HG03521 (cell line): ENCODE measurements around the gene NOL4L.
A peak's percentile ranks its signal among the peaks of the same experiment; 100 is the strongest.

Experiments used
- ATAC-seq: cut with Tn5 transposase; IDR thresholded peaks from one replicate; pipeline ENCODE4 v1.9.1; 2021; ENCODE audit warnings: mild to moderate bottlenecking, moderate library complexity; ENCODE audit not compliant: unreplicated experiment

The NOL4L gene

GRCh38 chr20:32543570-32544259 is 41.4 kb downstream of the NOL4L start:
- no peak for ATAC-seq

GRCh38 chr20:32542259-32542615 is 42.9 kb downstream of the NOL4L start:
- no peak for ATAC-seq

- no peak for ATAC-seq
Measured at GRCh38 chr20:32541323-32542258, 43.5 kb downstream of the NOL4L start.

DNA sequence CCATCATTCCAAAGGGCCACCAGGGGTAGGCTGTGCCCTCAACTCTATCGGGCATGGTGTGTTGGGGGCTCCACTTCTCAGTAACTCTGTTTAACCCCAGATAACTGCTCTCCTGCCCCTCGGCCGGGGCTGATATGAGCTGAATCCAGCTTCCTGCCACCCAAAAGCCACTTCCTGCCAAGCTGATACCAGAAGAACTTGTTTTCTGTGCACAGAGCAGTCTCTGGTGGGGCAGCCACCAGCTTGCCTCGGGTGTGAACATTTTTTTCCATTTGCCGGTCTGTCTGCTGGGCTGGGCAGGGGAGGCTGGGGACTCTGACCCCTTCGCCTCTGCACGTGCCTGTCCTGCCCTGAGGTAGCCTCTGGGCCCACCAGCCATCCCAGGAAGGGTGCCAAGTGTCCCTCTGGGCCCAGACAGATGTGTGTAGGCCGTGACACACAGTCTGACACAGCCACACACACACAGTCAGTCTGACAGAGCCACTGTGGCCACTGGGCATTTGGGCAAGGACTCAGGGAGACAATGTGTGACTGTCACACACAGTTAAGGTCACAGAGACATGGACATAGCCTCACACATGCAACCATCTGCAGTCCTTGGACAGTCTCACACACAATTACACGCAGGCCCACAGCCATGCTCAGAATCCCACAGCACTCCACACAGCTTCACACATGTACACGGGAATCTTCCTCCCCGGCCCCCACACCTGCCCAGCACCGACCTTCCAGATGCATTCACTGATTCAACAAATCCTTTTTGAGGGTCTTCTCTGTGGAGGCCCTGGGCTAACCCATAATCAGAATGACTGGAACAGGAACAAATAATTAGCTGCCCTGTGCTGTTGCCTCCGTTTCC is 45.1 kb downstream of the NOL4L start:
- ATAC-seq = no peak

GRCh38 chr20:32539026-32539816 is 45.9 kb downstream of the NOL4L start:
- ATAC-seq = no peak

DNA sequence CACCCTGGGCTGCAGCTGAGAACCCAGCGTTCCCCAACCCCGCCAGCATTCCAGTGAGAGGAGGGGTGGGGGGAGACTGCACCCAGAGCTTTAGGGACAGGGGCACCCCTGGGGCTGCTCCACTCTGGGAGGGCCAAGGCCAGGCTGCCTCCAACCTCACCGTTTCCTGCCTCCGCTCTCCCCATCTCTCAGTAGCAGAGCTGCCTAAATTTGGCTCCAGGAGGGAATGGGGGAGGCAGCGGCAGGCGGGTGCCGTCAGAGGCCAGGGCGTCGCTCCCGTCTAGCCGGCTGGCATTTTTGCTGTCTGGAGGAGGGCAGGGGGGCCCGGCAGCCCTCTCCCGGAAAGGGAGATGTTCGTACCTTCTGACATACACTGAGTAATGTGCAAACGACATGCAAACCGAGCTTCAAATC is 46.6 kb downstream of the NOL4L start:
- ATAC-seq = no peak

GRCh38 chr20:32537657-32538525 is 47.2 kb downstream of the NOL4L start:
- no peak for ATAC-seq

DNA sequence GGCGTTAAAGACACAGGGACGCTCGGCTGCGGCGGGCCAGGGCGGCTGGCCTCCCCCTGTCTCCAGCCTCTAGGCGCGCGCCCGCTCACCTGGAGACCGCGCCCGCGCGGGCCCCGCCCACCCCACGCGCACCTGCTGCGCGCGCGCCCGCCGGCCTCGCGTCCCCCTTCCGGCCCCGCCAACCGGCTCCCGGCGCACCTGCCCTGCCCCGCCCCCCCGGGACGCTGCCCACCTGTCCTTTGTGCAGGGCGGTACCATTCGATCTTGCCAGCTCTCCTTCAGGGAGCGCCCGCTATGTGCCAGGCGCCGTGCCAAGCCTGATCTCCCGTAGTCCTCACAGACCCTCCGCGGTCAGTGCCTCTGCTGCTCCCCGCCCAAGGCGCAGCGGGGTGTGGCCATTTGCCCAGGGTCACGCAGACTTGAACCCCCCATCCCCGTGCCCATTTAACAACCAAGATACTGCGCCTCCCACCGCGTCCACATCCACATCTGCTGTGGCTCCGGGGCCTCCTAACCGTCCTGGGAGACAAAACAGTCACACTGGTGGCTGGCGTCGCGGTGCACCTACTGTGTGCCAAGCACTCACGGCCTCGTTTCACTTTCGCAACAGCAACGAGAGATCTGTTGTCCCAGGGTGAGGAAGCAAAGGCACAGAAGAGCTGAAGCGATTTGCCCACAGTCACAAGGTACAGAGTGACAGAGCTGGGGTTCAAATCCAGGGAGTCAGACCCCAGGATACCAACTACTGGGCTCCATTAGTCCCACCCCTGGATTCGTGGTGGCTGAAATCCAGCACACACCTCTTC is 48.1 kb downstream of the NOL4L start:
- ATAC-seq = peak; percentile 12

- ATAC-seq = peak; percentile 39
Measured at GRCh38 chr20:32535953-32536823, 48.9 kb downstream of the NOL4L start.

DNA sequence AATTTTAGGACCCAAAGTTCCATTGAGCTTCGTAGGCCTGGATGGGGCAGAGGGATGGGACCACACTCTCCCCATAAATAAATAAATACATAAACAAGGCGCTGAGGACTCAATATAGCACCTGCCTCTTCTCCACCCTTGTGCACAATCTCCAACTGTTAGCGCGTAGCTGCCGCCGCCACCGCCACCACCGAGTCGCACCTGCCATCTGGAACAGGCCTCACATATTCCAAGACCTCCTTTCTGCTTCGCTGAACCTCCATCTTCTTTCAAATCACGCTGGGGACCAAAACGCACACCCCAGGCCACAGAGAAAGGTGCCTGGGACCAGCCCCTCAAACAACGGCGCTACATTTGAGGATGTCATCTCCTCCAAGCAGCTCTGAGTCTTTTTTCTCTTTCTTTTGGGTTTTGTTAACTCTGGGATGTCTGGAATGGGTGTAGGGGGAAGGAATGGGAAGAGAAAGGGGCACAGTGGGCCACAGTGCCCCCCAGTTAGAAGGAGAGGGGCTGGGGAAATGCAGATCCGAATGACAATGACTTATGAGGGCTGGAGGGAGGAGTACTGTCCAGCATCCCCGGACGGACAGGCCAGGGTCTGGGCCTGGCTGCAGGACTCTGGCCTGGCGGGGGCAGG is 49.7 kb downstream of the NOL4L start:
- ATAC-seq = no peak

DNA sequence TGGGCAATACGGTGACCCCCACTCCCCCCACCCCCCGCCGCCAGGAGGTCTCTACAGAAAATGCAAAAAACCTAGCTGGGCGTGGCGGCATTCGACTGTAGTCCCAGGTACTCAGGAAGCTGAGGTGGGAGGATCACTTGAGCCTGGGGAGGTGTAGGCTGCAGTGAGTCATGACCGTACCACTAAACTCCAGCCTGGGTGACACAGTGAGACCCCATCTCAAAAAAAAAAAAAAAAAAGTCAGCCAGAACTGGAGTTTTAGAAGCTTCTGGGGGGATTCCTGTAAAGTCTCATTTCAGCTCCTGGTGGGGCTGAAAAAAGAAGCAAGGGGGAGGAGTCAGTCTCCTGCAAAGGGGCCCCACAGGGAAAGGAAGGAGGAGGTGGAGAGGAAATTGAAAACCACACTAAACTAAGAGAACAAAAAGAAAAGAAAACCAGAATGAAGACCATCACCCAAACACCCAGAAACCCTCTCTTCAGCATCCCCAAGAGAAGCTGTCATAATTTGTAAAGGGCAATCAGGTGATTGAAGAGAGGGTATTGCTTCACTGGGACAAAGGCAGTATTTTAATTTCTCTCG is 50.4 kb downstream of the NOL4L start:
- no peak for ATAC-seq

- ATAC-seq = no peak
Measured at GRCh38 chr20:32533732-32534131, 51.4 kb downstream of the NOL4L start.

GRCh38 chr20:32532246-32532645 is 52.9 kb downstream of the NOL4L start:
- no peak for ATAC-seq

DNA sequence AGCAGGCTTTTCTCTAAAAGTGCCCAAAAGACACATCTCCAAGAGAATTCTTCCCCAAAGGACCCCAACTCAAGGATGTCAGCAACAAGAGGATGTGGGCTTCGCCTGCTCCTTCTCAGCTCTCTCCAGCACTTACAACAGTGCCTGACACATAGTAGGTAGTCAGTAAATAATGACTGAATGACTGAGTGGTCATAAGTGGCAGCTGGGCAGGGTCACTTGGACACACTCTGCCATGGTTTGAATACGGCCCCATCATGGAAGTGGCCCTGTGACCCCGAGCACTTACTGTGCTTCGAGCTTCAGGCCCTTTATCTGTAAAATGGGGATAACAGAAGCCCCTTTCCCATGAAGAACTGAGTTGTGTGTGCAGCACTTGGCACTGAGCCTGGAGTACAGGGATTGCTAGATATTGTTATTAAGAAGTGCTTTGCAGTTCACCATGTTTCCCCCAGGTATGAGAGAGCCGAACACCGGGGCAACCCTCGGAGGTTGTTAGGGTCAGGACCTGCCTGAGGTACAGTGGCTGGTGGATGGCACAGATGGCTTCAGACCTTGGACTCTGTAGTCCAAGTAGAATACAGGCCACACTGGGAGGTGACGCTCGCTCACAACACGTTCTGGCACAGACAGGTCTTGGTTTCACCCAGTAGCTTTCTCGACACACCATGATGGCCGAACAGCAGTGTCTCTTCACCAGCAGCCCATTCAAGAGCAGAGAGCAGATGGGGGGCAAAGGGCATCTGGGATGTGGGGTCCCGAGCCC is 56.0 kb downstream of the NOL4L start:
- no peak for ATAC-seq

DNA sequence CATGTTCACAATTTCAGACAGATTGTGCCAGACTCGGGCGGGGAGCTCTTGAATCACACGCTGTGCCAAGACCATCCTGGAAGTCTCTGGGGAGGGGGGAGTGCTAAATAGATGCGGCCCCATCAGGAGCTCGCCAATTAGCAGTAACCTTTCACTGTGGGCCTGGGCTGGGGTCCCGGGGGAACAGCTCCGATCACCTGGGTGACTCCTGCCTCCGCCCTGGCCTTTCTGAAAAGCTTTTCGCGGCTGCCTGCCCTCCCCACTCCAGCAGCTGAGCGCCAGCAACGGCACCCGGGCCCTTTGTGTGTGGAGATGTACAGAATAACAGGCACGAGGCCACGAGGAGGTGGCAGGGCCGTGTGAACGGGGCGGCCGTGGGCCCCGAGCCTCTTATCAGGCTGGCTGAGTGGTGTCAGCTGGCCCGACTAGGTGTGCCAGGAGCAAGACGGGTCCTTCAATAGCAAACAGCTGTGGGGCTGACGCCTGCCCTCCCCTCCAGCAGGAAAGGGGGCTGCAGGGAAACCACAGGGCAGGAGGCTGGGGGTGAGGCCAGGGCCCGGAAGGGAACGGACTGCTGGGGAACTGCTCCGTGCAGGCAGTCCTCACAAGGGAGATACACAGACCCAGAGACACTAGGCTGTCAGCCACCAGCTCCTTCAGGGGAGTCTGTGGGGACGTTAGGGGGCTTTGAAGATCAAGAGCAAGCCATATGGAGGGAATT is 56.8 kb downstream of the NOL4L start:
- ATAC-seq = no peak
